GM23248 (cell line): Measurements from ENCODE around the gene B4GALT5. TPM values are rescaled to one million over a fixed set of nuclear protein-coding genes. Genes with fewer than 3 reads are reported as not detected.
A peak's percentile ranks its signal among the peaks of the same experiment; 100 is the strongest.
"Not testable (repeated sequence)": the region's sequence is repeated elsewhere in the genome, so short reads cannot be mapped to it uniquely, and the experiment has no call there.

Experiments
- DNase-seq: peaks from one replicate; pipeline ENCODE4 v3.0.0-alpha.2; 2015
- H2AFZ ChIP-seq: fragments of 200-600 bp; sonication (generic); 2 replicates; pipeline ENCODE4 v1.6.1; 2016; ENCODE audit warnings: antibody characterized with exemption
- H3F3A ChIP-seq: fragments of 200-600 bp; sonication (generic); 2 replicates; pipeline ENCODE4 v1.6.1; 2016; ENCODE audit warnings: mild to moderate bottlenecking, antibody characterized with exemption, mixed run types; ENCODE audit not compliant: insufficient read depth
- H3K27ac ChIP-seq: fragments of 200-600 bp; sonication (generic); 2 replicates; pipeline ENCODE4 v1.5.1; 2016; ENCODE audit warnings: mild to moderate bottlenecking
- H3K27me3 ChIP-seq: fragments of 200-600 bp; sonication (generic); replicated peaks from 2 replicates; pipeline ENCODE4 v1.6.1; 2016; ENCODE audit warnings: mild to moderate bottlenecking; ENCODE audit not compliant: insufficient read depth
- H3K36me3 ChIP-seq: fragments of 200-600 bp; sonication (generic); 2 replicates; pipeline ENCODE4 v1.6.1; 2016; ENCODE audit warnings: low read depth, mild to moderate bottlenecking
- H3K4me1 ChIP-seq: fragments of 200-600 bp; sonication (generic); 2 replicates; pipeline ENCODE4 v1.6.1; 2016; ENCODE audit warnings: mild to moderate bottlenecking; ENCODE audit not compliant: insufficient read depth
- H3K4me2 ChIP-seq: fragments of 200-600 bp; sonication (generic); one replicate; pipeline ENCODE4 v1.6.1; 2016; ENCODE audit warnings: mild to moderate bottlenecking; ENCODE audit not compliant: unreplicated experiment
- H3K4me3 ChIP-seq: fragments of 200-600 bp; sonication (generic); 2 replicates; pipeline ENCODE4 v1.5.1; 2016; ENCODE audit warnings: mild to moderate bottlenecking
- H3K79me2 ChIP-seq: fragments of 200-600 bp; sonication (generic); 2 replicates; pipeline ENCODE4 v1.6.1; 2016; ENCODE audit warnings: mild to moderate bottlenecking; ENCODE audit not compliant: insufficient read depth
- H3K9ac ChIP-seq: fragments of 200-600 bp; sonication (generic); 2 replicates; pipeline ENCODE4 v1.6.1; 2016; ENCODE audit warnings: mild to moderate bottlenecking
- H3K9me2 ChIP-seq: fragments of 200-600 bp; sonication (generic); 2 replicates; pipeline ENCODE4 v1.6.1; 2016; ENCODE audit warnings: mixed run types, mild to moderate bottlenecking, moderate library complexity; ENCODE audit not compliant: insufficient read depth
- H3K9me3 ChIP-seq: fragments of 200-600 bp; sonication (generic); one replicate; pipeline ENCODE4 v1.6.1; 2017; ENCODE audit warnings: low read depth
- H4K20me1 ChIP-seq: fragments of 200-600 bp; sonication (generic); 2 replicates; pipeline ENCODE4 v1.6.0; 2016; ENCODE audit not compliant: insufficient read depth
- EZH2 ChIP-seq: fragments of 200-600 bp; sonication (generic); IDR thresholded peaks from 2 replicates; pipeline ENCODE4 v1.6.1; 2018; ENCODE audit warnings: antibody characterized with exemption, mild to moderate bottlenecking; ENCODE audit not compliant: insufficient read depth, poor library complexity, severe bottlenecking
- EZH2phosphoT487 ChIP-seq: fragments of 200-600 bp; sonication (generic); IDR thresholded peaks from 2 replicates; pipeline ENCODE4 v1.6.1; 2018; ENCODE audit warnings: antibody characterized with exemption, moderate library complexity, mild to moderate bottlenecking, low read depth; ENCODE audit not compliant: insufficient read depth
- WGBS, 2 experiments: methylation state at CpG; one replicate each; pipeline ENCODE4 v1.1.6; 2015 to 2017; ENCODE audit warnings: low lambda C conversion rate in 2 of 2, low coverage in 1 of 2; ENCODE audit errors: missing lambda C conversion rate in 2 of 2; 5-methylcytosine and 5-hydroxymethylcytosine counted together
- in situ Hi-C: fragments of 300-500 bp; cut with MboI; formaldehyde crosslinking; loops from 2 replicates; pipeline ENCODE4 v1.15.0; 2020
- polyA plus RNA-seq: library from polyadenylated mRNA; unstranded; fragments of >200 nt; fragmentation: Nextera tagmentation; extraction: Ambion mirVana; gene quantifications from 2 replicates; pipeline ENCODE4 v1.2.1, GENCODE V29; 2016
- total RNA-seq: library from RNA; depleted of rRNA; stranded (reverse); fragments of >200 nt; shearing (Covaris generic); gene quantifications from 2 replicates; pipeline ENCODE4 v1.2.3, GENCODE V29; 2014

The B4GALT5 gene
- total and polyA plus RNA-seq, 2 experiments from 2014 or later = 4.2 to 16.9 TPM

DNA sequence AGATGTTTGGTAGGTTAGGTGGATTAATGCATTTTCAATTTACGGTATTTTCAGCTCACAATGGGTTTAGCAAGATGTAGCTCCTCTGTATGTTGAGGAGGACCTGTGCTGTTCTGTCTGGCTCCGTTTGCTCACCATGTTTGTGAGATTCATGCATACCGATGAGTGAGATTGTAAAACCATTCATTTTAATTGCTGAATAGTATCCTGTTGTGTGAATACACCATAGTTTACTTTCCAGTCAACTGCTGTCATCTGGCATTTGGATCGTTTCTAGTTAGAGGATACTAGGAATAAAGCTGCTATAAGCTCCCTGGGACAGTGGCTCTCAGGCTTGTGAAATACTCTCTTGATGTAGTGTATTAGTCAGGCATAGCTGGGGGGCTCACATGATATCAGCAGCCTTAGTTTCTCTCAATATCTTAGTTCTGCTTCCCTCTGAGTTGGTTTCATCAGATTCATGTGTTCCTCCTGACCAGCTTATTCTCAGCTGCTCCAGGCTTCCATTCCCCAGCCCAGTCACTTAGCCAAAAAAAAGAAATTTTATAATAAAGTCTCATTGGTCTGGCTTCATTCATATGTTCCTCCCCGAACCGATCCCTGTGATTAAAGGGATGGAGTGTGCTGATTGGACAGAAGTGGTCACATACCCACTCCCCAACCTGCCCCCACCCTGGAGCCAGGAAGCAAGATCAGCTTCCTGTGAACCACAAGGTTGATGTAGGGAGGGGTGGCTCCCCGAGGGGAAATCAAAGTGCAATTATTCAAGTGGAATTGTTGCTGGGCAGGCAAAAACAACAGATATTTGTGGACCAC is 10.9 kb upstream of the B4GALT5 start:
- H3K9me3 ChIP-seq = no peaks in the 10 kb centered on the region
- no peak overlapping the region for H3K4me3 ChIP-seq
- peak; percentile 47 for DNase-seq
- H3K9me2 ChIP-seq = no peaks in the 10 kb centered on the region
- peaks cover 12% of the 10 kb centered on the region for H3K4me1 ChIP-seq
- H3K27me3 ChIP-seq = no peaks in the 10 kb centered on the region
- H3K79me2 ChIP-seq = no peaks in the 10 kb centered on the region
- H4K20me1 ChIP-seq = no peaks in the 10 kb centered on the region
- WGBS, 2 experiments = 36 to 37% methylated on average over 7 of the region's 7 CpGs
- no peaks in the 10 kb centered on the region for H3K36me3 ChIP-seq
- in situ Hi-C loops = no loop called here
- no peak overlapping the region for H3K27ac ChIP-seq
- TF ChIP-seq EZH2 = no peak
- TF ChIP-seq EZH2phosphoT487 = no peak
- peak overlapping the region; percentile 30; the same call in 1 of the 2 replicates for H2AFZ ChIP-seq
- H3F3A ChIP-seq = no peaks in the 10 kb centered on the region; the same call in 1 of the 2 replicates
- no peak overlapping the region for H3K9ac ChIP-seq
- no peak overlapping the region for H3K4me2 ChIP-seq

DNA sequence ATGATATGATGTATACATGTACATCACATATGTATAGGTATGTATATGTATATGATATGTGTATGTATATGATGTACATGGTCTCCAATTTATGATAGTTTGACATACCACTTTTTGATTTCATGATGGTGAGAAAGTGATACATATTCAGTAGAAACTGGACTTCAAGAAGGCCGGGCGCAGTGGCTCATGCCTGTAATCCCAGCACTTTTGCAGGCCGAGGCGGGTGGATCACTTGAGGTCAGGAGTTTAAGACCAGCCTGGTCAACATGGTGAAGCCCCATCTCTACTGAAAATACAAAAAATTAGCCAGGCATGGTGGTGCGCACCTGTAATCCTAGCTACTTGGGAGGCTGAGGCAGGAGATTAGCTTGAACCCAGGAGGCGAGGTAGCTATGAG is 10.1 kb upstream of the B4GALT5 start:
- H3K27me3 ChIP-seq, H3K4me2 ChIP-seq, H3K9me2 ChIP-seq, H3K9ac ChIP-seq, H4K20me1 ChIP-seq, H3K79me2 ChIP-seq, H3K36me3 ChIP-seq, H3K4me1 ChIP-seq, H3F3A ChIP-seq, in situ Hi-C loops, H3K4me3 ChIP-seq, H2AFZ ChIP-seq, DNase-seq, H3K9me3 ChIP-seq, H3K27ac ChIP-seq: not testable (repeated sequence)
- 96 to 98% methylated on average over 6 of the region's 6 CpGs for WGBS, 2 experiments

GRCh38 chr20:49721326-49721725 is 7.6 kb upstream of the B4GALT5 start:
- WGBS, 2 experiments = 75 to 78% methylated on average over 12 of the region's 12 CpGs
- H3K4me3 ChIP-seq, H3K79me2 ChIP-seq, H3K4me2 ChIP-seq, DNase-seq, H3K9me2 ChIP-seq, H3K27ac ChIP-seq, H3K4me1 ChIP-seq, in situ Hi-C loops, H3K9ac ChIP-seq, H3K27me3 ChIP-seq, H2AFZ ChIP-seq, H4K20me1 ChIP-seq, H3F3A ChIP-seq, H3K9me3 ChIP-seq, H3K36me3 ChIP-seq: not testable (repeated sequence)

- TF ChIP-seq EZH2 (no peak), EZH2phosphoT487 (no peak)
- WGBS, 2 experiments = 78 to 81% methylated on average over 7 of the region's 7 CpGs
- in situ Hi-C loops = no loop called here
These were observed 1.8 kb upstream of the B4GALT5 start for GRCh38 chr20:49715466-49715865.

More at GRCh38 chr20:49715466-49715865, 1.8 kb upstream of the B4GALT5 start:
- Histone ChIP-seq H3K27me3 (no peaks in the 10 kb centered on the region), H3K36me3 (no peaks in the 10 kb centered on the region), H3K4me3 (no peak overlapping the region), H3K9me2 (no peaks in the 10 kb centered on the region), H2AFZ (no peak overlapping the region), H3K9me3 (no peaks in the 10 kb centered on the region), H3K4me1 (peaks cover 17% of the 10 kb centered on the region), H3F3A (peaks cover 8% of the 10 kb centered on the region; the same call in 1 of the 2 replicates), H3K9ac (no peak overlapping the region), H3K79me2 (peaks cover 38% of the 10 kb centered on the region), H3K4me2 (no peak overlapping the region), H3K27ac (no peak overlapping the region), H4K20me1 (no peaks in the 10 kb centered on the region)
- no peak for DNase-seq
